GM12878 (cell line): ENCODE measurements around the gene SLC9A7. TPM values are rescaled to one million over a fixed set of nuclear protein-coding genes. Genes with fewer than 3 reads are reported as not detected.
A peak's percentile ranks its signal among the peaks of the same experiment; 100 is the strongest.

ENCODE experiments used
- ATAC-seq: fragments of 200-7000 bp; cut with Tn5 transposase; 3 replicates; pipeline ENCODE4 v1.9.1; 2020; ENCODE audit warnings: mild to moderate bottlenecking, moderate library complexity
- BruUV-seq: library from RNA; stranded (reverse); fragments of 400-500 nt; replicated peaks from 2 replicates; lab custom pipeline; 2021; lab: Mats Ljungman, UMichigan
- CTCF ChIA-PET: fragments of 300-600 bp; sonication (Branson Sonifier 250); formaldehyde crosslinking; extraction: SDS; loops from one replicate; lab custom pipeline; 2021; ENCODE audit warnings: inconsistent platforms; lab: Yijun Ruan, JAX
- POLR2A ChIA-PET: fragments of 350-600 bp; formaldehyde crosslinking; extraction: SDS; loops from one replicate; lab custom pipeline; 2021; ENCODE audit warnings: inconsistent platforms; lab: Charles Lee
- RAD21 ChIA-PET: fragments of 300-600 bp; sonication (Branson Sonifier 250); formaldehyde crosslinking; loops from one replicate; lab custom pipeline; 2023; ENCODE audit warnings: antibody characterized with exemption; ENCODE audit not compliant: unreplicated experiment; lab: Charles Lee
- SMC1A ChIA-PET: fragments of 300-600 bp; sonication (Branson Sonifier 250); formaldehyde crosslinking; loops from one replicate; lab custom pipeline; 2023; ENCODE audit not compliant: unreplicated experiment, uncharacterized antibody; lab: Charles Lee
- DNase-seq: peaks from one replicate; pipeline ENCODE4 v3.0.0-alpha.2; 2011; ENCODE audit warnings: low read depth, low spot score
- FAIRE-seq: peaks from 3 replicates; lab custom pipeline; 2011; peaks lifted over from hg19 to GRCh38; lab: Jason Lieb, UNC
- H2AFZ ChIP-seq: 2 replicates; pipeline ENCODE4 v1.6.0; 2011; ENCODE audit warnings: low read depth, low read length, control low read depth; ENCODE audit not compliant: control insufficient read depth
- H3K27ac ChIP-seq: 2 replicates; pipeline ENCODE4 v1.5.1; 2011; ENCODE audit warnings: control low read depth; ENCODE audit not compliant: control insufficient read depth, insufficient read depth
- H3K27me3 ChIP-seq, 2 experiments: replicated peaks in 1 of 2; 2 replicates each; pipeline versions ENCODE4 v1.6.0 to v1.6.1; 2011; ENCODE audit warnings: low read length in 1 of 2; ENCODE audit not compliant: control insufficient read depth in 2 of 2, insufficient read depth in 2 of 2
- H3K36me3 ChIP-seq, 2 experiments: 2 replicates each; pipeline ENCODE4 v1.5.1; 2011; ENCODE audit warnings: low read length in 1 of 2; ENCODE audit not compliant: control insufficient read depth in 2 of 2, insufficient read depth in 2 of 2
- H3K4me1 ChIP-seq: 2 replicates; pipeline ENCODE4 v1.6.1; 2011; ENCODE audit warnings: mild to moderate bottlenecking, low read length, moderate library complexity, mixed read lengths; ENCODE audit not compliant: control insufficient read depth, insufficient read depth
- H3K4me2 ChIP-seq: 2 replicates; pipeline ENCODE4 v1.6.0; 2011; ENCODE audit warnings: control low read depth; ENCODE audit not compliant: control insufficient read depth, insufficient read depth
- H3K4me3 ChIP-seq: fragments of 200-600 bp; sonication (generic); 2 replicates; pipeline ENCODE4 v1.5.1; 2016
- H3K79me2 ChIP-seq: 2 replicates; pipeline ENCODE4 v1.6.0; 2011; ENCODE audit warnings: low read length; ENCODE audit not compliant: control insufficient read depth, insufficient read depth
- H3K9ac ChIP-seq: 2 replicates; pipeline ENCODE4 v1.8.0; 2011; ENCODE audit warnings: low read length, control low read depth, mixed read lengths; ENCODE audit not compliant: control insufficient read depth, insufficient read depth
- H3K9me3 ChIP-seq: replicated peaks from 3 replicates; pipeline ENCODE4 v1.5.1; 2011; ENCODE audit warnings: mild to moderate bottlenecking, low read length; ENCODE audit not compliant: control insufficient read depth, insufficient read depth
- H4K20me1 ChIP-seq: 2 replicates; pipeline ENCODE4 v1.6.0; 2011; ENCODE audit not compliant: control insufficient read depth, insufficient read depth
- BHLHE40 ChIP-seq, 2 experiments: fragments of 450-650 bp in 1 of 2; IDR thresholded peaks; 2 replicates each; pipeline ENCODE4 v1.6.1; 2011 to 2017; ENCODE audit warnings: low read depth in 2 of 2, borderline replicate concordance in 1 of 2, improper control_type of control experiment in 1 of 2, low read length in 1 of 2, mild to moderate bottlenecking in 1 of 2
- CHD2 ChIP-seq: IDR thresholded peaks from 2 replicates; pipeline ENCODE4 v1.6.1; 2011; ENCODE audit warnings: low read depth, low read length, improper control_type of control experiment, borderline replicate concordance
- CREB1 ChIP-seq: IDR thresholded peaks from 2 replicates; pipeline ENCODE4 v1.6.1; 2012; ENCODE audit warnings: low read depth, mild to moderate bottlenecking, inconsistent platforms
- CUX1 ChIP-seq: IDR thresholded peaks from 2 replicates; pipeline ENCODE4 v1.6.1; 2012; ENCODE audit warnings: improper control_type of control experiment, low read depth, low read length; ENCODE audit not compliant: insufficient replicate concordance
- DPF2 ChIP-seq: fragments of 450-650 bp; IDR thresholded peaks from 2 replicates; pipeline ENCODE4 v1.6.1; 2017; ENCODE audit warnings: mild to moderate bottlenecking
- E2F4 ChIP-seq: IDR thresholded peaks from 2 replicates; pipeline ENCODE4 v1.6.1; 2012; ENCODE audit warnings: low read depth, low read length, improper control_type of control experiment
- EED ChIP-seq: sonication (generic); IDR thresholded peaks from 2 replicates; pipeline ENCODE4 v1.6.1; 2016; ENCODE audit warnings: antibody characterized with exemption, low read depth
- FOXK2 ChIP-seq: fragments of 450-650 bp; IDR thresholded peaks from 2 replicates; pipeline ENCODE4 v1.6.1; 2017; ENCODE audit warnings: mild to moderate bottlenecking, moderate library complexity
- HDAC6 ChIP-seq: fragments of 200-600 bp; sonication (generic); IDR thresholded peaks from one replicate; pipeline ENCODE4 v1.8.0; 2017; ENCODE audit warnings: antibody characterized with exemption; ENCODE audit not compliant: unreplicated experiment
- IKZF1 ChIP-seq: fragments of 450-650 bp; conservative IDR thresholded peaks from 2 replicates; pipeline ENCODE4 v1.6.1; 2017; ENCODE audit warnings: antibody characterized with exemption, mild to moderate bottlenecking
- NBN ChIP-seq: fragments of 450-650 bp; IDR thresholded peaks from 2 replicates; pipeline ENCODE4 v1.6.1; 2016
- NFYB ChIP-seq: IDR thresholded peaks from 2 replicates; pipeline ENCODE4 v1.6.1; 2011; ENCODE audit warnings: low read depth, mild to moderate bottlenecking, low read length, improper control_type of control experiment, moderate library complexity; ENCODE audit not compliant: insufficient read depth
- NR2C1 ChIP-seq: fragments of 450-650 bp; IDR thresholded peaks from 2 replicates; pipeline ENCODE4 v1.6.1; 2017; ENCODE audit warnings: antibody characterized with exemption, mild to moderate bottlenecking, moderate library complexity
- NRF1 ChIP-seq: conservative IDR thresholded peaks from 2 replicates; pipeline ENCODE4 v1.6.1; 2011; ENCODE audit warnings: mild to moderate bottlenecking, low read depth, low read length, improper control_type of control experiment
- SRF ChIP-seq, 2 experiments: IDR thresholded peaks; 2 replicates each; pipeline ENCODE4 v1.6.1; 2011; ENCODE audit warnings: low read depth in 2 of 2, low read length in 2 of 2, mild to moderate bottlenecking in 1 of 2, moderate library complexity in 1 of 2
- STAT1 ChIP-seq: fragments of 450-650 bp; conservative IDR thresholded peaks from 2 replicates; pipeline ENCODE4 v1.6.1; 2014; ENCODE audit warnings: antibody characterized with exemption, mild to moderate bottlenecking
- SUPT20H ChIP-seq: IDR thresholded peaks from 2 replicates; pipeline ENCODE4 v1.6.1; 2011; ENCODE audit warnings: low read depth, mild to moderate bottlenecking, low read length, moderate library complexity, borderline replicate concordance; ENCODE audit not compliant: control insufficient read depth
- TBL1XR1 ChIP-seq: IDR thresholded peaks from 2 replicates; pipeline ENCODE4 v1.6.1; 2012; ENCODE audit warnings: low read depth, low read length, improper control_type of control experiment
- ZZZ3 ChIP-seq: IDR thresholded peaks from 2 replicates; pipeline ENCODE4 v1.6.1; 2011; ENCODE audit warnings: low read depth; ENCODE audit not compliant: control insufficient read depth, insufficient read length
- WGBS: methylation state at CpG from one replicate; pipeline ENCODE4 v1.1.6; 2016; ENCODE audit warnings: low lambda C conversion rate; ENCODE audit not compliant: insufficient replicate concordance, insufficient coverage; ENCODE audit errors: missing lambda C conversion rate; 5-methylcytosine and 5-hydroxymethylcytosine counted together
- in situ Hi-C: fragments of 300-500 bp; cut with MboI; formaldehyde crosslinking; loops from 9 replicates; pipeline ENCODE4 v1.14.3; 2018; ENCODE audit warnings: mixed read lengths
- intact Hi-C: fragments of 100-400 bp; cut with micrococcal nuclease; formaldehyde crosslinking; loops from one replicate; pipeline ENCODE4 v1.14.2; 2022; ENCODE audit not compliant: unreplicated experiment
- polyA plus RNA-seq, 11 experiments: library from polyadenylated mRNA; depleted of rRNA in 4 of 11; unstranded in 6 of 11; stranded (reverse) in 5 of 11; fragments of >200 nt; fragmentation: Nextera tagmentation in 4 of 11; fragmentation: Illumina TruSeq in 1 of 11; extraction: Ambion mirVana in 4 of 11; extraction: Trizol in 1 of 11; gene quantifications; 1 replicate in 1 of 11; 2 replicates in 10 of 11; pipeline versions ENCODE4 v1.2.1 to v1.2.3, GENCODE V29; 2011 to 2016; ENCODE audit warnings: inconsistent platforms in 2 of 11, missing spikeins in 2 of 11, low read depth in 1 of 11
- total RNA-seq, 4 experiments: library from RNA; depleted of rRNA in 3 of 4; stranded (reverse); fragments of >200 nt in 3 of 4; fragmentation: Illumina TruSeq in 1 of 4; extraction: Trizol in 1 of 4; gene quantifications; 2 replicates each; pipeline versions ENCODE4 v1.2.1 to v1.2.3, GENCODE V29; 2013 to 2021

The SLC9A7 gene
- total and polyA plus RNA-seq, 10 of the 15 experiments (the other 5 are each of a cell fraction or from before 2014, with no cell fraction given), result 5.0 to 62.8 (median 30.5) TPM

- H3K4me2 ChIP-seq, result peak overlapping the region; percentile 75
- H4K20me1 ChIP-seq, result no peaks in the 10 kb centered on the region
- peak overlapping the region; percentile 69 for H3K4me3 ChIP-seq
- in situ Hi-C loops, result no loop called here
- ChIA-PET SMC1A (interaction anchor here (0.6 kb wide), 1 partner anchor 18 kb away, joined by 3 read pairs; no protein-coding TSS in a partner anchor), CTCF (interaction anchor here (1.4 kb wide), 1 partner anchor 67 kb away, joined by 3 read pairs; no protein-coding TSS in a partner anchor), RAD21 (interaction anchor here (1.0 kb wide), 1 partner anchor 12 kb away, joined by 3 read pairs; no protein-coding TSS in a partner anchor), POLR2A (interaction anchor here (0.9 kb wide), 1 partner anchor 117 kb away, joined by 3 read pairs; no protein-coding TSS in a partner anchor)
- peak overlapping the region; percentile 51 for H2AFZ ChIP-seq
- BruUV-seq, result no TSS peak
- H3K36me3 ChIP-seq, result no peaks in the 10 kb centered on the region; a peak in 1 of 4 replicates
- no peaks in the 10 kb centered on the region for H3K27me3 ChIP-seq
- peaks cover 38% of the 10 kb centered on the region for H3K79me2 ChIP-seq
- H3K4me1 ChIP-seq, result peaks cover 22% of the 10 kb centered on the region
- DNase-seq (no peak), FAIRE-seq (no peak), ATAC-seq (peak; percentile 29)
- H3K9me3 ChIP-seq, result no peaks in the 10 kb centered on the region
- H3K9ac ChIP-seq, result peak overlapping the region; percentile 61
- intact Hi-C loops, result loop anchor here (5.0 kb wide), 1 partner anchor 137 kb away; no protein-coding TSS in a partner anchor
- H3K27ac ChIP-seq, result peak overlapping the region; percentile 80
- 57% methylated on average over 52 of the region's 90 CpGs for WGBS
- TF ChIP-seq ZZZ3, result no peak
- TF ChIP-seq HDAC6, result peak; percentile 81
- peak; percentile 9; the same call in 1 of the 2 replicates for TF ChIP-seq IKZF1
- no peak for TF ChIP-seq SUPT20H
- TF ChIP-seq CREB1, result no peak
- no peak for TF ChIP-seq TBL1XR1
- no peak for TF ChIP-seq NFYB
- TF ChIP-seq E2F4, result no peak
- no peak for TF ChIP-seq DPF2
- no peak for TF ChIP-seq NRF1
- no peak for TF ChIP-seq FOXK2
- no peak for TF ChIP-seq NBN
- no peak for TF ChIP-seq NR2C1
- TF ChIP-seq STAT1, result no peak
- TF ChIP-seq SRF (IDR thresholded peaks at IDR 0.05; ENCODE audit: low read depth in 2 of 2, low read length in 2 of 2), result 0 out of 4 replicates have a peak, but pooled peaks of 1 of the 2 experiments have one; percentile 2
- TF ChIP-seq CUX1, result no peak
- TF ChIP-seq EED, result no peak
- TF ChIP-seq CHD2, result no peak
- TF ChIP-seq BHLHE40 (IDR thresholded peaks at IDR 0.05; ENCODE audit: borderline replicate concordance in 1 of 2, low read depth in 2 of 2, low read length in 1 of 2), result peak in 1 of 2 experiments; percentile 22; a peak in 1 of 4 replicates
Measured at GRCh38 chrX:46574774-46575381, 184.0 kb downstream of the SLC9A7 start.
